Transverse colon (tissue), 3 donors: Measurements from ENCODE around the gene NKPD1.

Experiments used
- EP300 ChIP-seq: sonication (generic); formaldehyde crosslinking; IDR thresholded peaks from one replicate; pipeline ENCODE4 v1.6.1; 2017; ENCODE audit warnings: antibody characterized with exemption, low read depth
- TF ChIP-seq, protein P1 (sequence below), 5 experiments: fragments of 200-600 bp in 3 of 5; fragments of 450-650 bp in 2 of 5; sonication (generic) in 3 of 5; IDR thresholded peaks; 1 replicate in 2 of 5; 2 replicates in 3 of 5; pipeline ENCODE4 v1.5.1; 2016 to 2017; ENCODE audit warnings: antibody characterized with exemption in 5 of 5, inconsistent platforms in 3 of 5, mild to moderate bottlenecking in 2 of 5, moderate library complexity in 1 of 5

DNA sequence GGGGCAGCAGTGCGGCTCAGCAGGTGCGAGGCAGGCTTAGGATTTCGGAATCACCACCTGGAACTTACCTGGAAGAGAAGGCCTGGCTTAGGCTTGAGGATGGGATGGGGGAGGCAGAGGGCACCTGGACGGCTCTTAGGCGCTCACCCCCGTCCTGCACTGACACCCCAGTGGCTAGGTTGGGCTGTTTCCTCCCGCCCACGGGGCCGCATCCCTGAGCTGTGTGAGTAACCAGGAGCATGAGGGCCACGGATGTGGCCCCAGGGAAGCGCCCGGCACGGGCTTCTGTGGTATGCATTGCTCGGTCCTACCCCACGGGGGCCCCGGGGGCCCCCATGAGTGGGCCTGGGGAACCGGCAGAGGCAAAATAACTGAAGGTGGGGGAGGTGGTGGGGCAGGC is 2.4 kb upstream of the NKPD1 start:
- TF ChIP-seq, protein P1, sequence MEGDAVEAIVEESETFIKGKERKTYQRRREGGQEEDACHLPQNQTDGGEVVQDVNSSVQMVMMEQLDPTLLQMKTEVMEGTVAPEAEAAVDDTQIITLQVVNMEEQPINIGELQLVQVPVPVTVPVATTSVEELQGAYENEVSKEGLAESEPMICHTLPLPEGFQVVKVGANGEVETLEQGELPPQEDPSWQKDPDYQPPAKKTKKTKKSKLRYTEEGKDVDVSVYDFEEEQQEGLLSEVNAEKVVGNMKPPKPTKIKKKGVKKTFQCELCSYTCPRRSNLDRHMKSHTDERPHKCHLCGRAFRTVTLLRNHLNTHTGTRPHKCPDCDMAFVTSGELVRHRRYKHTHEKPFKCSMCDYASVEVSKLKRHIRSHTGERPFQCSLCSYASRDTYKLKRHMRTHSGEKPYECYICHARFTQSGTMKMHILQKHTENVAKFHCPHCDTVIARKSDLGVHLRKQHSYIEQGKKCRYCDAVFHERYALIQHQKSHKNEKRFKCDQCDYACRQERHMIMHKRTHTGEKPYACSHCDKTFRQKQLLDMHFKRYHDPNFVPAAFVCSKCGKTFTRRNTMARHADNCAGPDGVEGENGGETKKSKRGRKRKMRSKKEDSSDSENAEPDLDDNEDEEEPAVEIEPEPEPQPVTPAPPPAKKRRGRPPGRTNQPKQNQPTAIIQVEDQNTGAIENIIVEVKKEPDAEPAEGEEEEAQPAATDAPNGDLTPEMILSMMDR (IDR thresholded peaks at IDR 0.05), result no peak
- TF ChIP-seq EP300, result no peak
